ENCODE results near the gene DNAJB1. TPM values are rescaled to one million over a fixed set of nuclear protein-coding genes. Genes with fewer than 3 reads are reported as not detected.
"Not testable (repeated sequence)": the region's sequence is repeated elsewhere in the genome, so short reads cannot be mapped to it uniquely, and the experiment has no call there.

DNAJB1 gene
- total and polyA plus RNA-seq, 2 experiments from 2014 or later = 43.2 to 53.3 TPM

DNA sequence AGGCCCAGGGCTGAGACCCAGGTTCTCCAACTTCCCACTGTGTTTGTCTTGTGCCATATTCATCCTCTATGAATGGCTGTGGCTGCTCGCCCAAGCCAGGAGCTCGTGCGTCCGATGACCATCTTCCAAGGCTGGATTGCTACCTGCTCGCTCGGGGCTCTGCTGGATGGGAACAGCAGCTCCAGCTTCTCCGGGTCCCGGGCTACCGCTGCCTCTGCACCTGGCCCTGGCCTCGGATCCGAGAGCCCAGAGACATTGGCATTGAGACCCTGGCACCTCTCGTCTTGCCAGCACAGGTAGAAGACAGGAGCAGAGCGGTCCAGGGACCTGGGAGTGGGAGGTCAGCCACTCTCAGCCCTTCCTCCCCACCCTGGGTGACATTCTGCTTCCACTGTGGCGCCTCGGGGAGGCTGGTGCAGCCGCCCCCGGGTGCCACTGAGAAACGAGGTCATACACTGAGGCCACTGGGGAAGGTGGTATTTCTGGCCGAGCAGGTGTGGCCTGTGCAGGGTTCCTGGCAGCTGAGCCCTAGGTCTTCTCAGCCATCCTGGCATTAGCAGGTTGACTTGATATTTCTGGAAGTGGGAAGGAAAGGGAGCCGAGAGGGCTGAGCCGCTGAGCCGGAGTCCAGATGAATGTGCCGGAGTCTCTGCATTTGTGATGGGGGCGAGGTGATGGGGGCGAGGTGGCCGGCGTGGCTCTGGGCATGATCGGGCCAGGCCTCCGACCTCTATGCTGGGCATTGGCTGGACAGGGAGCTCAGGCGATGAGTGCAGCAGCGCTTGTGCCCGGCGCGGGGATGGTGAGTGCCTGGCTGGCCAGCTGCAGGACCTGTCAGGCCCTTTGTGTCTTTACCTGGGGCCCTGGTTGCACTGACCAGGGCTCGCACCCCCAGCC, 35.1 kb upstream of the DNAJB1 start:
- no peak overlapping the region for H3K4me3 ChIP-seq
- no peaks in the 10 kb centered on the region; the same call in 1 of the 2 replicates for H3K36me3 ChIP-seq (ENCODE audit: insufficient read depth)
- ATAC-seq = no peak
- no peaks in the 10 kb centered on the region for H3K9me2 ChIP-seq (ENCODE audit: insufficient read depth)
- Mint-ChIP-seq H3K4me3 (no peak overlapping the region), H3K36me3 (ENCODE audit: low read depth) (peaks cover 8% of the 10 kb centered on the region), H3K27ac (peak overlapping the region; percentile 70; the same call in 1 of the 2 replicates), H3K27me3 (ENCODE audit: insufficient read depth, low read depth, poor library complexity) (peaks cover 21% of the 10 kb centered on the region), H3K9me3 (no peaks in the 10 kb centered on the region), H3K4me1 (peaks cover 13% of the 10 kb centered on the region)
- H4K20me1 ChIP-seq (replicated peaks; ENCODE audit: insufficient read depth) = peaks cover 10% of the 10 kb centered on the region; the same call in 1 of the 2 replicates
- H2AFZ ChIP-seq = no peak overlapping the region
- no peaks in the 10 kb centered on the region for H3K27me3 ChIP-seq (ENCODE audit: insufficient read depth)
- H3K4me1 ChIP-seq (ENCODE audit: insufficient read depth) = no peaks in the 10 kb centered on the region
- H3K79me2 ChIP-seq (replicated peaks; ENCODE audit: insufficient read depth) = peaks cover 38% of the 10 kb centered on the region
- H3K27ac ChIP-seq (ENCODE audit: low read depth) = no peak overlapping the region
- no peak for DNase-seq (ENCODE audit: low spot score)
- peaks cover 3% of the 10 kb centered on the region; the same call in 1 of the 2 replicates for H3F3A ChIP-seq (replicated peaks; ENCODE audit: low read depth)
- TF ChIP-seq ZNF331 (CRISPR knock-in tag; IDR thresholded peaks at IDR 0.05; ENCODE audit: low read depth) (no peak), CREB1 (CRISPR knock-in tag; IDR thresholded peaks at IDR 0.05; ENCODE audit: low read depth) (no peak), NANOG (IDR thresholded peaks at IDR 0.05; ENCODE audit: borderline replicate concordance) (no peak), JUNB (IDR thresholded peaks at IDR 0.05; ENCODE audit: unreplicated experiment) (no peak)
- TF ChIP-seq, protein P1, sequence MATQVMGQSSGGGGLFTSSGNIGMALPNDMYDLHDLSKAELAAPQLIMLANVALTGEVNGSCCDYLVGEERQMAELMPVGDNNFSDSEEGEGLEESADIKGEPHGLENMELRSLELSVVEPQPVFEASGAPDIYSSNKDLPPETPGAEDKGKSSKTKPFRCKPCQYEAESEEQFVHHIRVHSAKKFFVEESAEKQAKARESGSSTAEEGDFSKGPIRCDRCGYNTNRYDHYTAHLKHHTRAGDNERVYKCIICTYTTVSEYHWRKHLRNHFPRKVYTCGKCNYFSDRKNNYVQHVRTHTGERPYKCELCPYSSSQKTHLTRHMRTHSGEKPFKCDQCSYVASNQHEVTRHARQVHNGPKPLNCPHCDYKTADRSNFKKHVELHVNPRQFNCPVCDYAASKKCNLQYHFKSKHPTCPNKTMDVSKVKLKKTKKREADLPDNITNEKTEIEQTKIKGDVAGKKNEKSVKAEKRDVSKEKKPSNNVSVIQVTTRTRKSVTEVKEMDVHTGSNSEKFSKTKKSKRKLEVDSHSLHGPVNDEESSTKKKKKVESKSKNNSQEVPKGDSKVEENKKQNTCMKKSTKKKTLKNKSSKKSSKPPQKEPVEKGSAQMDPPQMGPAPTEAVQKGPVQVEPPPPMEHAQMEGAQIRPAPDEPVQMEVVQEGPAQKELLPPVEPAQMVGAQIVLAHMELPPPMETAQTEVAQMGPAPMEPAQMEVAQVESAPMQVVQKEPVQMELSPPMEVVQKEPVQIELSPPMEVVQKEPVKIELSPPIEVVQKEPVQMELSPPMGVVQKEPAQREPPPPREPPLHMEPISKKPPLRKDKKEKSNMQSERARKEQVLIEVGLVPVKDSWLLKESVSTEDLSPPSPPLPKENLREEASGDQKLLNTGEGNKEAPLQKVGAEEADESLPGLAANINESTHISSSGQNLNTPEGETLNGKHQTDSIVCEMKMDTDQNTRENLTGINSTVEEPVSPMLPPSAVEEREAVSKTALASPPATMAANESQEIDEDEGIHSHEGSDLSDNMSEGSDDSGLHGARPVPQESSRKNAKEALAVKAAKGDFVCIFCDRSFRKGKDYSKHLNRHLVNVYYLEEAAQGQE (IDR thresholded peaks at IDR 0.05; ENCODE audit: unreplicated experiment) = no peak
- TF ChIP-seq, protein P2, sequence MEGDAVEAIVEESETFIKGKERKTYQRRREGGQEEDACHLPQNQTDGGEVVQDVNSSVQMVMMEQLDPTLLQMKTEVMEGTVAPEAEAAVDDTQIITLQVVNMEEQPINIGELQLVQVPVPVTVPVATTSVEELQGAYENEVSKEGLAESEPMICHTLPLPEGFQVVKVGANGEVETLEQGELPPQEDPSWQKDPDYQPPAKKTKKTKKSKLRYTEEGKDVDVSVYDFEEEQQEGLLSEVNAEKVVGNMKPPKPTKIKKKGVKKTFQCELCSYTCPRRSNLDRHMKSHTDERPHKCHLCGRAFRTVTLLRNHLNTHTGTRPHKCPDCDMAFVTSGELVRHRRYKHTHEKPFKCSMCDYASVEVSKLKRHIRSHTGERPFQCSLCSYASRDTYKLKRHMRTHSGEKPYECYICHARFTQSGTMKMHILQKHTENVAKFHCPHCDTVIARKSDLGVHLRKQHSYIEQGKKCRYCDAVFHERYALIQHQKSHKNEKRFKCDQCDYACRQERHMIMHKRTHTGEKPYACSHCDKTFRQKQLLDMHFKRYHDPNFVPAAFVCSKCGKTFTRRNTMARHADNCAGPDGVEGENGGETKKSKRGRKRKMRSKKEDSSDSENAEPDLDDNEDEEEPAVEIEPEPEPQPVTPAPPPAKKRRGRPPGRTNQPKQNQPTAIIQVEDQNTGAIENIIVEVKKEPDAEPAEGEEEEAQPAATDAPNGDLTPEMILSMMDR (conservative IDR thresholded peaks at IDR 0.05; ENCODE audit: low read depth in 2 of 2) = no peak
- no peak overlapping the region for H3K4me2 ChIP-seq

DNA sequence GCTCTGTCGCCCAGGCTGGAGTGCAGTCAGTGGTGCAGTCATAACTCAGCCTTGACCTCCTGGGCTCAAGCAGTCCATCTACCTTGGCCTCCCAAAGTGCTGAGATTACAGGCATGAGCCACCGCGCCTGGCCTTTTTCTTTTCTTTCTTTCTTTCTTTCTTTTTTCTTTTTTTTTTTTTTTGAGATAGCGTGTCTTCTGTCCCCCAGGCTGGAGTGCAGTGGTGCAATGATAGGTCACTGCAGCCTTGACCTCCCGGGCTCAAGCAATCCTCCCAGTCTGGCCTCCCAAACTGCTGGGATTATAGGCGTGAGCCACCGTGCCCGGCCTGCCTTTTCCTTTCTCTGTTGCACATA, 33.8 kb upstream of the DNAJB1 start:
- H3K36me3 Mint-ChIP-seq (ENCODE audit: low read depth); H3K9me2 ChIP-seq (ENCODE audit: insufficient read depth); H3K36me3 ChIP-seq (ENCODE audit: insufficient read depth); H3K4me2 ChIP-seq; H3K4me3 Mint-ChIP-seq; H3K27me3 ChIP-seq (ENCODE audit: insufficient read depth); H3K9me3 Mint-ChIP-seq; H3K4me3 ChIP-seq; DNase-seq (ENCODE audit: low spot score); ATAC-seq; H2AFZ ChIP-seq; H3K4me1 ChIP-seq (ENCODE audit: insufficient read depth); H3F3A ChIP-seq (replicated peaks; ENCODE audit: low read depth); H3K27ac ChIP-seq (ENCODE audit: low read depth); H3K27ac Mint-ChIP-seq; H3K4me1 Mint-ChIP-seq; H4K20me1 ChIP-seq (replicated peaks; ENCODE audit: insufficient read depth): not testable (repeated sequence)
- peaks cover 22% of the 10 kb centered on the region for H3K27me3 Mint-ChIP-seq (ENCODE audit: insufficient read depth, low read depth, poor library complexity)
- peaks cover 25% of the 10 kb centered on the region for H3K79me2 ChIP-seq (replicated peaks; ENCODE audit: insufficient read depth)

Measured in GM23338 (cell line).